H9 (cell line): Measurements from ENCODE around the gene APBA2. TPM values are rescaled to one million over a fixed set of nuclear protein-coding genes. Genes with fewer than 3 reads are reported as not detected.

Source experiments
- DNase-seq: peaks from one replicate; pipeline ENCODE4 v3.0.0-alpha.2; 2017
- H2AFZ ChIP-seq: one replicate; pipeline ENCODE4 v1.6.1; 2013; ENCODE audit warnings: mild to moderate bottlenecking, low read length, control low read depth, moderate library complexity
- H2AK5ac ChIP-seq: 2 replicates; pipeline ENCODE4 v1.6.1; 2013; ENCODE audit warnings: low read length, control low read depth, mixed read lengths; ENCODE audit not compliant: insufficient read length
- H2BK120ac ChIP-seq: one replicate; pipeline ENCODE4 v1.6.1; 2013; ENCODE audit warnings: low read depth, mild to moderate bottlenecking, low read length, control low read depth, inconsistent platforms; ENCODE audit not compliant: poor library complexity, severe bottlenecking
- H2BK12ac ChIP-seq: 2 replicates; pipeline ENCODE4 v1.6.1; 2013; ENCODE audit warnings: low read length, control low read depth, mixed read lengths, low read depth; ENCODE audit not compliant: insufficient read length
- H2BK15ac ChIP-seq: 2 replicates; pipeline ENCODE4 v1.6.1; 2013; ENCODE audit warnings: low read depth, low read length, control low read depth
- H2BK20ac ChIP-seq: one replicate; pipeline ENCODE4 v1.6.1; 2013; ENCODE audit warnings: low read depth, mild to moderate bottlenecking, low read length, control low read depth, inconsistent platforms; ENCODE audit not compliant: poor library complexity, severe bottlenecking
- H2BK5ac ChIP-seq: 2 replicates; pipeline ENCODE4 v1.6.1; 2013; ENCODE audit warnings: low read length, control low read depth, mixed read lengths; ENCODE audit not compliant: insufficient read length
- H3K14ac ChIP-seq: 2 replicates; pipeline ENCODE4 v1.6.1; 2013; ENCODE audit warnings: low read length, control low read depth; ENCODE audit not compliant: insufficient read depth
- H3K18ac ChIP-seq: 2 replicates; pipeline ENCODE4 v1.6.1; 2013; ENCODE audit warnings: low read depth, mild to moderate bottlenecking, mixed read lengths, low read length, control low read depth; ENCODE audit not compliant: insufficient read length
- H3K23ac ChIP-seq: 2 replicates; pipeline ENCODE4 v1.6.1; 2013; ENCODE audit warnings: low read length, control low read depth, mixed read lengths, low read depth; ENCODE audit not compliant: insufficient read length
- H3K23me2 ChIP-seq: 2 replicates; pipeline ENCODE4 v1.6.1; 2013; ENCODE audit warnings: low read depth, mild to moderate bottlenecking, mixed read lengths, low read length, control low read depth; ENCODE audit not compliant: insufficient read length, poor library complexity, severe bottlenecking
- H3K27ac ChIP-seq: 2 replicates; pipeline ENCODE4 v1.5.1; 2013; ENCODE audit warnings: low read length, control low read depth, mixed read lengths, low read depth; ENCODE audit not compliant: insufficient read length
- H3K27me3 ChIP-seq: 2 replicates; pipeline ENCODE4 v1.6.1; 2013; ENCODE audit warnings: low read length, control low read depth, inconsistent platforms; ENCODE audit not compliant: insufficient read depth
- H3K4ac ChIP-seq: 2 replicates; pipeline ENCODE4 v1.6.1; 2013; ENCODE audit warnings: low read depth, mild to moderate bottlenecking, control low read depth, inconsistent platforms, low read length, moderate library complexity
- H3K4me1 ChIP-seq: 2 replicates; pipeline ENCODE4 v1.6.1; 2013; ENCODE audit warnings: low read length, control low read depth, inconsistent platforms; ENCODE audit not compliant: insufficient read depth
- H3K4me2 ChIP-seq: 2 replicates; pipeline ENCODE4 v1.6.1; 2013; ENCODE audit warnings: low read length, control low read depth, mixed read lengths; ENCODE audit not compliant: insufficient read length, insufficient read depth
- H3K56ac ChIP-seq: 2 replicates; pipeline ENCODE4 v1.6.1; 2013; ENCODE audit warnings: low read depth, mild to moderate bottlenecking, mixed read lengths, low read length, control low read depth; ENCODE audit not compliant: insufficient read length
- H3K79me1 ChIP-seq: 2 replicates; pipeline ENCODE4 v1.6.1; 2013; ENCODE audit warnings: low read depth, mild to moderate bottlenecking, moderate library complexity, low read length, control low read depth, inconsistent platforms; ENCODE audit not compliant: insufficient read depth, poor library complexity, severe bottlenecking
- H3K79me2 ChIP-seq: 2 replicates; pipeline ENCODE4 v1.6.1; 2013; ENCODE audit warnings: low read length, control low read depth, inconsistent platforms; ENCODE audit not compliant: insufficient read depth
- H3K9ac ChIP-seq: 2 replicates; pipeline ENCODE4 v1.6.1; 2013; ENCODE audit warnings: low read length, control low read depth, mixed read lengths; ENCODE audit not compliant: insufficient read length; ENCODE audit errors: extremely low read depth
- H3K9me3 ChIP-seq: one replicate; pipeline ENCODE4 v1.6.1; 2013; ENCODE audit warnings: low read depth, low read length, inconsistent platforms; ENCODE audit not compliant: control insufficient read depth
- H3T11ph ChIP-seq: one replicate; pipeline ENCODE4 v1.6.1; 2013; ENCODE audit warnings: mild to moderate bottlenecking, low read length, control low read depth, inconsistent platforms
- H4K20me1 ChIP-seq: one replicate; pipeline ENCODE4 v1.6.1; 2013; ENCODE audit not compliant: control insufficient read depth, insufficient read length, insufficient read depth
- H4K5ac ChIP-seq: 2 replicates; pipeline ENCODE4 v1.6.1; 2013; ENCODE audit warnings: low read depth, mild to moderate bottlenecking, mixed read lengths, low read length, control low read depth; ENCODE audit not compliant: insufficient read length
- H4K8ac ChIP-seq: replicated peaks from 2 replicates; pipeline ENCODE4 v1.6.1; 2013; ENCODE audit warnings: low read length, control low read depth, mixed read lengths, low read depth; ENCODE audit not compliant: insufficient read length
- H4K91ac ChIP-seq: 2 replicates; pipeline ENCODE4 v1.6.1; 2013; ENCODE audit warnings: low read depth, mild to moderate bottlenecking, moderate library complexity, mixed read lengths, low read length, control low read depth; ENCODE audit not compliant: insufficient read length
- H3K27ac Mint-ChIP-seq, 3 experiments: 2 replicates in 2 of 3; 3 replicates in 1 of 3; pipeline ENCODE4 v1.8.0; 2020 to 2021; ENCODE audit warnings: mixed read lengths in 3 of 3, mild to moderate bottlenecking in 1 of 3, moderate library complexity in 1 of 3
- H3K27me3 Mint-ChIP-seq: 2 replicates; pipeline ENCODE4 v1.8.0; 2021; ENCODE audit warnings: low read depth, mild to moderate bottlenecking, moderate library complexity, mixed read lengths
- H3K36me3 Mint-ChIP-seq, 3 experiments: 2 replicates in 2 of 3; 3 replicates in 1 of 3; pipeline ENCODE4 v1.8.0; 2020 to 2021; ENCODE audit warnings: low read depth in 3 of 3, mixed read lengths in 3 of 3; ENCODE audit not compliant: insufficient read depth in 1 of 3
- H3K4me1 Mint-ChIP-seq, 2 experiments: 2 replicates each; pipeline ENCODE4 v1.8.0; 2020; ENCODE audit warnings: mixed read lengths in 2 of 2
- H3K4me3 Mint-ChIP-seq, 2 experiments: 2 replicates in 1 of 2; 3 replicates in 1 of 2; pipeline ENCODE4 v1.8.0; 2020 to 2021; ENCODE audit warnings: mild to moderate bottlenecking in 2 of 2, mixed read lengths in 2 of 2, moderate library complexity in 1 of 2
- H3K9me3 Mint-ChIP-seq, 2 experiments: 2 replicates in 1 of 2; 3 replicates in 1 of 2; pipeline ENCODE4 v1.8.0; 2020; ENCODE audit warnings: mild to moderate bottlenecking in 2 of 2, mixed read lengths in 2 of 2, moderate library complexity in 1 of 2
- CTCF ChIP-seq: fragments of 200-600 bp; sonication (generic); conservative IDR thresholded peaks from 3 replicates; pipeline ENCODE4 v1.8.0; 2021; ENCODE audit warnings: antibody characterized with exemption, mild to moderate bottlenecking
- WGBS: extraction: QIAGEN DNeasy Blood & Tissue Kit; methylation state at CpG from one replicate; pipeline ENCODE4 v1.1.7; 2013; ENCODE audit warnings: missing lambda C conversion rate, low lambda C conversion rate, mixed read lengths; ENCODE audit not compliant: insufficient read length; ENCODE audit errors: extremely low coverage; 5-methylcytosine and 5-hydroxymethylcytosine counted together
- total RNA-seq: library from RNA; stranded (reverse); gene quantifications from 2 replicates; pipeline ENCODE4 v1.2.1, GENCODE V29; 2021

The APBA2 gene
- total RNA-seq, 1 experiment from 2014 or later, result 14.3 TPM

- Mint-ChIP-seq H3K27ac (peak overlapping the region in 1 of 3 experiments; percentile 51; a peak in 1 of 7 replicates), H3K36me3 (no peaks in the 10 kb centered on the region), H3K9me3 (no peaks in the 10 kb centered on the region), H3K4me1 (peaks cover 3 to 25% of the 10 kb centered on the region in 2 experiments), H3K4me3 (no peak overlapping the region), H3K27me3 (no peaks in the 10 kb centered on the region)
- Histone ChIP-seq H3K27ac (no peak overlapping the region), H3K79me2 (no peaks in the 10 kb centered on the region), H3K79me1 (no peaks in the 10 kb centered on the region), H2AFZ (no peak overlapping the region), H3T11ph (no peak overlapping the region), H2BK12ac (no peak overlapping the region), H4K8ac (no peak overlapping the region), H3K23ac (no peak overlapping the region), H2BK120ac (no peak overlapping the region), H2AK5ac (no peak overlapping the region), H4K20me1 (no peaks in the 10 kb centered on the region), H4K5ac (no peak overlapping the region), H2BK15ac (no peak overlapping the region), H3K9ac (no peak overlapping the region), H3K27me3 (no peaks in the 10 kb centered on the region), H4K91ac (no peak overlapping the region), H3K4me1 (no peaks in the 10 kb centered on the region), H3K9me3 (no peaks in the 10 kb centered on the region), H2BK5ac (no peak overlapping the region), H3K14ac (no peak overlapping the region), H3K4me2 (no peak overlapping the region), H3K56ac (no peak overlapping the region), H3K18ac (no peak overlapping the region), H2BK20ac (no peak overlapping the region), H3K23me2 (no peaks in the 10 kb centered on the region), H3K4ac (no peak overlapping the region)
- no CpG with 5 or more reads among the region's 4 CpGs for WGBS
- DNase-seq, result no peak
- TF ChIP-seq CTCF, result no peak
Observed at GRCh38 chr15:29046281-29046810, 160.6 kb downstream of the APBA2 start.
